Measurements from ENCODE around the gene NPTX1.

GRCh38 chr17:80520810-80521455 lies 44.5 kb upstream of the NPTX1 start:
- TF ChIP-seq ZNF384 (IDR thresholded peaks at IDR 0.05) = no peak
- no peak for TF ChIP-seq HDGF (IDR thresholded peaks at IDR 0.05; ENCODE audit: borderline replicate concordance)
- no peak for TF ChIP-seq BHLHE40 (IDR thresholded peaks at IDR 0.05; ENCODE audit: borderline replicate concordance)
- no peak for TF ChIP-seq L3MBTL2 (conservative IDR thresholded peaks at IDR 0.05)
- TF ChIP-seq FOXM1 (IDR thresholded peaks at IDR 0.05; ENCODE audit: borderline replicate concordance) = no peak
- no peak for TF ChIP-seq TARDBP (IDR thresholded peaks at IDR 0.05)
- TF ChIP-seq FOXK2 (IDR thresholded peaks at IDR 0.05) = no peak
- TF ChIP-seq ELF4 (IDR thresholded peaks at IDR 0.05) = no peak

Data from HEK293T (cell line).